Activated naive CD8-positive, alpha-beta T cell treated with anti-CD3 and anti-CD28 coated beads, Interleukin-2, amount 10 ng/mL, durations not matched to agents 7 days and 5 days (primary cell): ENCODE data around the gene MAP2K2. TPM values are rescaled to one million over a fixed set of nuclear protein-coding genes. Genes with fewer than 3 reads are reported as not detected.
"Not testable (repeated sequence)": the region's sequence is repeated elsewhere in the genome, so short reads cannot be mapped to it uniquely, and the experiment has no call there.

Source experiments
- ATAC-seq: fragments of 150-1000 bp; cut with Tn5 transposase; one replicate; pipeline ENCODE4 v1.10.0; 2021; ENCODE audit warnings: low read depth, moderate library complexity
- POLR2A ChIA-PET: fragments of 350-600 bp; sonication (Branson Sonifier 250); formaldehyde crosslinking; loops from one replicate; lab custom pipeline; 2021; ENCODE audit warnings: antibody characterized with exemption; lab: Charles Lee
- DNase-seq: peaks from one replicate; pipeline ENCODE4 v3.0.0; 2021
- H3K27ac Mint-ChIP-seq: one replicate; pipeline ENCODE4 v1.8.0; 2022; ENCODE audit warnings: mild to moderate bottlenecking, mixed read lengths
- H3K27me3 Mint-ChIP-seq: one replicate; pipeline ENCODE4 v1.8.0; 2022; ENCODE audit warnings: mild to moderate bottlenecking, moderate library complexity, mixed read lengths
- H3K36me3 Mint-ChIP-seq: one replicate; pipeline ENCODE4 v1.8.0; 2021; ENCODE audit warnings: mild to moderate bottlenecking, mixed read lengths
- H3K4me1 Mint-ChIP-seq: one replicate; pipeline ENCODE4 v1.8.0; 2021; ENCODE audit warnings: mixed read lengths
- H3K4me3 Mint-ChIP-seq: one replicate; pipeline ENCODE4 v1.8.0; 2022; ENCODE audit warnings: mild to moderate bottlenecking, moderate library complexity, mixed read lengths
- H3K9me3 Mint-ChIP-seq: one replicate; pipeline ENCODE4 v1.8.0; 2021; ENCODE audit warnings: mixed read lengths
- total RNA-seq, 2 experiments: library from RNA; stranded (reverse); gene quantifications; one replicate each; pipeline ENCODE4 v1.2.3, GENCODE V29; 2021

Gene MAP2K2
- total RNA-seq, result 100 to 1,000 TPM; 210 to 211 TPM

- ATAC-seq (peak; percentile 93), DNase-seq (peak; percentile 99)
- peak within 1 kb of the TSS; percentile 93 for H3K4me3 Mint-ChIP-seq
- no peaks in the 10 kb centered on the region for H3K27me3 Mint-ChIP-seq
- no peaks in the 10 kb centered on the region for H3K9me3 Mint-ChIP-seq
- peaks cover 22% of the 10 kb centered on the region for H3K4me1 Mint-ChIP-seq
- H3K36me3 Mint-ChIP-seq, result peaks cover 8% of the 10 kb centered on the region
- POLR2A ChIA-PET, result no interaction called here
- peak within 1 kb of the TSS; percentile 95 for H3K27ac Mint-ChIP-seq
Observed at GRCh38 chr19:4123615-4124568, at the start of gene MAP2K2. TSS of gene MAP2K2 (minus strand) at chr19:4124122. CDS start at chr19:4123875, 247 bp downstream.

- Mint-ChIP-seq H3K9me3 (no peaks in the 10 kb centered on the region), H3K4me3 (no peak overlapping the region), H3K36me3 (peaks cover 3% of the 10 kb centered on the region), H3K27ac (no peak overlapping the region), H3K27me3 (peaks cover 4% of the 10 kb centered on the region), H3K4me1 (no peaks in the 10 kb centered on the region)
- ATAC-seq (peak; percentile 79), DNase-seq (peak; percentile 90)
- POLR2A ChIA-PET, result no interaction called here
Observed at GRCh38 chr19:4172861-4173473, 49.0 kb upstream of the MAP2K2 start.

GRCh38 chr19:4171676-4172075, 47.8 kb upstream of the MAP2K2 start:
- POLR2A ChIA-PET, result no interaction called here
- no peak overlapping the region for H3K4me3 Mint-ChIP-seq
- peaks cover 4% of the 10 kb centered on the region for H3K27me3 Mint-ChIP-seq
- no peak overlapping the region for H3K27ac Mint-ChIP-seq
- H3K36me3 Mint-ChIP-seq, result no peaks in the 10 kb centered on the region
- no peaks in the 10 kb centered on the region for H3K9me3 Mint-ChIP-seq
- no peaks in the 10 kb centered on the region for H3K4me1 Mint-ChIP-seq
- DNase-seq (no peak), ATAC-seq (no peak)

GRCh38 chr19:4164262-4164661, 40.3 kb upstream of the MAP2K2 start:
- Mint-ChIP-seq H3K27me3 (peaks cover 7% of the 10 kb centered on the region), H3K27ac (no peak overlapping the region), H3K4me1 (no peaks in the 10 kb centered on the region), H3K36me3 (no peaks in the 10 kb centered on the region), H3K4me3 (no peak overlapping the region), H3K9me3 (no peaks in the 10 kb centered on the region)
- POLR2A ChIA-PET, result interaction anchor here (0.7 kb wide), 1 partner anchor 342 kb away, joined by 3 read pairs; no protein-coding TSS in a partner anchor
- no peak for ATAC-seq
- no peak for DNase-seq

- no peak overlapping the region for H3K4me3 Mint-ChIP-seq
- H3K27ac Mint-ChIP-seq, result no peak overlapping the region
- H3K27me3 Mint-ChIP-seq, result peaks cover 9% of the 10 kb centered on the region
- no peaks in the 10 kb centered on the region for H3K4me1 Mint-ChIP-seq
- H3K36me3 Mint-ChIP-seq, result no peaks in the 10 kb centered on the region
- H3K9me3 Mint-ChIP-seq, result no peaks in the 10 kb centered on the region
- no peak for ATAC-seq
- DNase-seq, result no peak
- POLR2A ChIA-PET, result interaction anchor here (0.7 kb wide), 1 partner anchor 158 kb away, joined by 3 read pairs; no protein-coding TSS in a partner anchor
Observed at GRCh38 chr19:4161415-4162077, 37.6 kb upstream of the MAP2K2 start.

GRCh38 chr19:4157971-4158370, 34.0 kb upstream of the MAP2K2 start:
- POLR2A ChIA-PET, H3K36me3 Mint-ChIP-seq, DNase-seq, ATAC-seq, H3K27ac Mint-ChIP-seq, H3K9me3 Mint-ChIP-seq, H3K4me1 Mint-ChIP-seq, H3K4me3 Mint-ChIP-seq: not testable (repeated sequence)
- H3K27me3 Mint-ChIP-seq, result peaks cover 15% of the 10 kb centered on the region

GRCh38 chr19:4157164-4157563, 33.2 kb upstream of the MAP2K2 start:
- no peak overlapping the region for H3K27ac Mint-ChIP-seq
- peaks cover 8% of the 10 kb centered on the region for H3K4me1 Mint-ChIP-seq
- no peaks in the 10 kb centered on the region for H3K9me3 Mint-ChIP-seq
- no peak overlapping the region for H3K4me3 Mint-ChIP-seq
- ATAC-seq (no peak), DNase-seq (no peak)
- POLR2A ChIA-PET, result no interaction called here
- no peaks in the 10 kb centered on the region for H3K36me3 Mint-ChIP-seq
- peaks cover 15% of the 10 kb centered on the region for H3K27me3 Mint-ChIP-seq

- ATAC-seq, result no peak
- Mint-ChIP-seq H3K4me3 (no peak overlapping the region), H3K27ac (no peak overlapping the region), H3K36me3 (no peaks in the 10 kb centered on the region), H3K9me3 (no peaks in the 10 kb centered on the region), H3K27me3 (peaks cover 17% of the 10 kb centered on the region), H3K4me1 (peaks cover 10% of the 10 kb centered on the region)
- POLR2A ChIA-PET, result no interaction called here
- no peak for DNase-seq
Observed at GRCh38 chr19:4154571-4155312, 30.8 kb upstream of the MAP2K2 start.

GRCh38 chr19:4152241-4152998, 28.5 kb upstream of the MAP2K2 start:
- H3K27ac Mint-ChIP-seq, result no peak overlapping the region
- no peak overlapping the region for H3K4me3 Mint-ChIP-seq
- H3K36me3 Mint-ChIP-seq, result no peaks in the 10 kb centered on the region
- POLR2A ChIA-PET, result interaction anchor here (1.1 kb wide), 1 partner anchor 35 kb away, joined by 3 read pairs; no protein-coding TSS in a partner anchor
- no peaks in the 10 kb centered on the region for H3K9me3 Mint-ChIP-seq
- peaks cover 10% of the 10 kb centered on the region for H3K4me1 Mint-ChIP-seq
- ATAC-seq (no peak), DNase-seq (no peak)
- H3K27me3 Mint-ChIP-seq, result peaks cover 21% of the 10 kb centered on the region

- Mint-ChIP-seq H3K36me3 (no peaks in the 10 kb centered on the region), H3K4me1 (peaks cover 10% of the 10 kb centered on the region), H3K4me3 (no peak overlapping the region), H3K27me3 (peaks cover 17% of the 10 kb centered on the region), H3K27ac (no peak overlapping the region), H3K9me3 (no peaks in the 10 kb centered on the region)
- DNase-seq (no peak), ATAC-seq (no peak)
- POLR2A ChIA-PET, result no interaction called here
Observed at GRCh38 chr19:4151623-4152022, 27.7 kb upstream of the MAP2K2 start.

GRCh38 chr19:4149518-4150288, 25.8 kb upstream of the MAP2K2 start:
- Mint-ChIP-seq H3K27ac (no peak overlapping the region), H3K27me3 (peaks cover 17% of the 10 kb centered on the region), H3K4me3 (no peak overlapping the region), H3K4me1 (peaks cover 10% of the 10 kb centered on the region), H3K9me3 (no peaks in the 10 kb centered on the region), H3K36me3 (no peaks in the 10 kb centered on the region)
- DNase-seq (no peak), ATAC-seq (no peak)
- POLR2A ChIA-PET, result no interaction called here
